GM23338 (cell line): Measurements from ENCODE around the gene WBP4. TPM values are rescaled to one million over a fixed set of nuclear protein-coding genes. Genes with fewer than 3 reads are reported as not detected.

Experiments used
- ATAC-seq: fragments of 200-7000 bp; cut with Tn5 transposase; 3 replicates; pipeline ENCODE4 v1.9.1; 2020
- DNase-seq: peaks from one replicate; pipeline ENCODE4 v3.0.0-alpha.2; 2015; ENCODE audit warnings: low spot score
- H2AFZ ChIP-seq: fragments of 200-600 bp; sonication (generic); 2 replicates; pipeline ENCODE4 v1.8.0; 2016; ENCODE audit warnings: antibody characterized with exemption, mild to moderate bottlenecking, moderate library complexity
- H3F3A ChIP-seq: fragments of 200-600 bp; sonication (generic); replicated peaks from 2 replicates; pipeline ENCODE4 v1.8.0; 2017; ENCODE audit warnings: antibody characterized with exemption, mixed run types, low read depth
- H3K27ac ChIP-seq: fragments of 200-600 bp; sonication (generic); 2 replicates; pipeline ENCODE4 v1.6.1; 2016; ENCODE audit warnings: low read depth
- H3K27me3 ChIP-seq: fragments of 200-600 bp; sonication (generic); 2 replicates; pipeline ENCODE4 v1.8.0; 2016; ENCODE audit warnings: mild to moderate bottlenecking, mixed run types, moderate library complexity; ENCODE audit not compliant: insufficient read depth
- H3K36me3 ChIP-seq: fragments of 200-600 bp; sonication (generic); 2 replicates; pipeline ENCODE4 v1.8.0; 2016; ENCODE audit warnings: mild to moderate bottlenecking; ENCODE audit not compliant: insufficient read depth
- H3K4me1 ChIP-seq: fragments of 200-600 bp; sonication (generic); 2 replicates; pipeline ENCODE4 v1.8.0; 2016; ENCODE audit warnings: mild to moderate bottlenecking, moderate library complexity; ENCODE audit not compliant: insufficient read depth
- H3K4me2 ChIP-seq: fragments of 200-600 bp; sonication (generic); 2 replicates; pipeline ENCODE4 v1.7.1; 2017; ENCODE audit warnings: mixed run types
- H3K4me3 ChIP-seq: fragments of 200-600 bp; sonication (generic); 2 replicates; pipeline ENCODE4 v1.6.1; 2016; ENCODE audit warnings: mixed run types
- H3K79me2 ChIP-seq: fragments of 200-600 bp; sonication (generic); replicated peaks from 2 replicates; pipeline ENCODE4 v1.8.0; 2017; ENCODE audit warnings: mild to moderate bottlenecking; ENCODE audit not compliant: insufficient read depth
- H3K9me2 ChIP-seq: fragments of 200-600 bp; sonication (generic); 2 replicates; pipeline ENCODE4 v1.8.0; 2017; ENCODE audit not compliant: insufficient read depth
- H4K20me1 ChIP-seq: fragments of 200-600 bp; sonication (generic); replicated peaks from 2 replicates; pipeline ENCODE4 v1.8.0; 2017; ENCODE audit warnings: mild to moderate bottlenecking; ENCODE audit not compliant: insufficient read depth
- H3K27ac Mint-ChIP-seq: 2 replicates; pipeline ENCODE4 v1.8.0; 2020; ENCODE audit warnings: inconsistent platforms, mild to moderate bottlenecking, moderate library complexity, mixed read lengths
- H3K27me3 Mint-ChIP-seq: 3 replicates; pipeline ENCODE4 v1.8.0; 2022; ENCODE audit warnings: low read depth, mild to moderate bottlenecking, moderate library complexity, mixed read lengths, inconsistent platforms; ENCODE audit not compliant: insufficient read depth, poor library complexity
- H3K36me3 Mint-ChIP-seq: 3 replicates; pipeline ENCODE4 v1.8.0; 2021; ENCODE audit warnings: low read depth, mild to moderate bottlenecking, inconsistent platforms, moderate library complexity, mixed read lengths
- H3K4me1 Mint-ChIP-seq: 3 replicates; pipeline ENCODE4 v1.8.0; 2020; ENCODE audit warnings: mild to moderate bottlenecking, inconsistent platforms, mixed read lengths
- H3K4me3 Mint-ChIP-seq: 3 replicates; pipeline ENCODE4 v1.8.0; 2021; ENCODE audit warnings: moderate library complexity, mild to moderate bottlenecking, inconsistent platforms, mixed read lengths
- H3K9me3 Mint-ChIP-seq: 3 replicates; pipeline ENCODE4 v1.8.0; 2020; ENCODE audit warnings: moderate library complexity, mild to moderate bottlenecking, inconsistent platforms, mixed read lengths
- CREB1 ChIP-seq: fragments of 250-450 bp; sonication (Bioruptor Pico); IDR thresholded peaks from 2 replicates; pipeline ENCODE4 v1.5.0; 2020; ENCODE audit warnings: low read depth, mild to moderate bottlenecking, moderate library complexity
- EZH2 ChIP-seq: fragments of 200-600 bp; sonication (generic); IDR thresholded peaks from one replicate; pipeline ENCODE4 v1.8.0; 2017; ENCODE audit warnings: antibody characterized with exemption, mild to moderate bottlenecking, low read depth; ENCODE audit not compliant: unreplicated experiment
- JUNB ChIP-seq: IDR thresholded peaks from one replicate; pipeline ENCODE4 v1.6.1; 2016; ENCODE audit warnings: antibody characterized with exemption; ENCODE audit not compliant: unreplicated experiment
- NANOG ChIP-seq: IDR thresholded peaks from 2 replicates; pipeline ENCODE4 v1.6.1; 2016; ENCODE audit warnings: antibody characterized with exemption, borderline replicate concordance
- POLR2AphosphoS5 ChIP-seq: IDR thresholded peaks from 2 replicates; pipeline ENCODE4 v1.6.1; 2016; ENCODE audit warnings: antibody characterized with exemption, low read depth
- STAT1 ChIP-seq: IDR thresholded peaks from one replicate; pipeline ENCODE4 v1.6.1; 2016; ENCODE audit warnings: antibody characterized with exemption; ENCODE audit not compliant: unreplicated experiment
- ZNF331 ChIP-seq: fragments of 250-450 bp; sonication (Bioruptor Pico); IDR thresholded peaks from 2 replicates; pipeline ENCODE4 v1.5.0; 2020; ENCODE audit warnings: low read depth, mild to moderate bottlenecking, moderate library complexity
- polyA plus RNA-seq: library from polyadenylated mRNA; unstranded; fragments of >200 nt; fragmentation: Nextera tagmentation; extraction: Ambion mirVana; gene quantifications from 2 replicates; pipeline ENCODE4 v1.2.1, GENCODE V29; 2016
- total RNA-seq: library from RNA; depleted of rRNA; stranded (reverse); fragments of >200 nt; shearing (Covaris generic); gene quantifications from 2 replicates; pipeline ENCODE4 v1.2.3, GENCODE V29; 2014
- TF ChIP-seq, protein P1 (sequence below): fragments of 250-450 bp; sonication (Bioruptor Pico); IDR thresholded peaks from 2 replicates; pipeline ENCODE4 v1.5.0; 2020; ENCODE audit warnings: mild to moderate bottlenecking, moderate library complexity
- TF ChIP-seq, protein P2 (sequence below), 2 experiments: fragments of 200-600 bp in 1 of 2; sonication (generic) in 1 of 2; conservative IDR thresholded peaks; 2 replicates each; pipeline versions ENCODE4 v1.5.1 to v1.6.1; 2016 to 2017; ENCODE audit warnings: antibody characterized with exemption in 2 of 2, low read depth in 2 of 2, mild to moderate bottlenecking in 2 of 2, moderate library complexity in 1 of 2

The WBP4 gene
- total and polyA plus RNA-seq, 2 experiments from 2014 or later: 7.6 to 33.8 TPM

DNA sequence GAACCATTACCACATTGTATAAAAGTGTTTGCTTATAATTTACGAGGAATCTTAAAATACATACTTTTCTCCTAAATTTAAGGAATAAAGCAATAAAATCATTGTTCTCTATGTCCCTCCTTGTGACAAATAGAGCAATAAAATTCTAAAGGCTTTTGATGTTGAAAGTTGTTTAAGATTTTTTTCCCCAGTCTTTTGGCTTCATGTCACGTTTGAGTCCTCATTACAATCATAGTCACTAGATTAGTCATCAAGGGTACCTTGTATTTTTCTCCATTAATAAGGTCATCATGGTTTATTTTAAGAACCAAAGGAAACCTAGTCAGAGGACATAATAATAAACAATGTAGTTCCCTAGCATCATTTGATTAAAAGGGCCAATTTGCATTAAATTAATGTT lies 3.2 kb downstream of the WBP4 start (continued):
- TF ChIP-seq, protein P1, sequence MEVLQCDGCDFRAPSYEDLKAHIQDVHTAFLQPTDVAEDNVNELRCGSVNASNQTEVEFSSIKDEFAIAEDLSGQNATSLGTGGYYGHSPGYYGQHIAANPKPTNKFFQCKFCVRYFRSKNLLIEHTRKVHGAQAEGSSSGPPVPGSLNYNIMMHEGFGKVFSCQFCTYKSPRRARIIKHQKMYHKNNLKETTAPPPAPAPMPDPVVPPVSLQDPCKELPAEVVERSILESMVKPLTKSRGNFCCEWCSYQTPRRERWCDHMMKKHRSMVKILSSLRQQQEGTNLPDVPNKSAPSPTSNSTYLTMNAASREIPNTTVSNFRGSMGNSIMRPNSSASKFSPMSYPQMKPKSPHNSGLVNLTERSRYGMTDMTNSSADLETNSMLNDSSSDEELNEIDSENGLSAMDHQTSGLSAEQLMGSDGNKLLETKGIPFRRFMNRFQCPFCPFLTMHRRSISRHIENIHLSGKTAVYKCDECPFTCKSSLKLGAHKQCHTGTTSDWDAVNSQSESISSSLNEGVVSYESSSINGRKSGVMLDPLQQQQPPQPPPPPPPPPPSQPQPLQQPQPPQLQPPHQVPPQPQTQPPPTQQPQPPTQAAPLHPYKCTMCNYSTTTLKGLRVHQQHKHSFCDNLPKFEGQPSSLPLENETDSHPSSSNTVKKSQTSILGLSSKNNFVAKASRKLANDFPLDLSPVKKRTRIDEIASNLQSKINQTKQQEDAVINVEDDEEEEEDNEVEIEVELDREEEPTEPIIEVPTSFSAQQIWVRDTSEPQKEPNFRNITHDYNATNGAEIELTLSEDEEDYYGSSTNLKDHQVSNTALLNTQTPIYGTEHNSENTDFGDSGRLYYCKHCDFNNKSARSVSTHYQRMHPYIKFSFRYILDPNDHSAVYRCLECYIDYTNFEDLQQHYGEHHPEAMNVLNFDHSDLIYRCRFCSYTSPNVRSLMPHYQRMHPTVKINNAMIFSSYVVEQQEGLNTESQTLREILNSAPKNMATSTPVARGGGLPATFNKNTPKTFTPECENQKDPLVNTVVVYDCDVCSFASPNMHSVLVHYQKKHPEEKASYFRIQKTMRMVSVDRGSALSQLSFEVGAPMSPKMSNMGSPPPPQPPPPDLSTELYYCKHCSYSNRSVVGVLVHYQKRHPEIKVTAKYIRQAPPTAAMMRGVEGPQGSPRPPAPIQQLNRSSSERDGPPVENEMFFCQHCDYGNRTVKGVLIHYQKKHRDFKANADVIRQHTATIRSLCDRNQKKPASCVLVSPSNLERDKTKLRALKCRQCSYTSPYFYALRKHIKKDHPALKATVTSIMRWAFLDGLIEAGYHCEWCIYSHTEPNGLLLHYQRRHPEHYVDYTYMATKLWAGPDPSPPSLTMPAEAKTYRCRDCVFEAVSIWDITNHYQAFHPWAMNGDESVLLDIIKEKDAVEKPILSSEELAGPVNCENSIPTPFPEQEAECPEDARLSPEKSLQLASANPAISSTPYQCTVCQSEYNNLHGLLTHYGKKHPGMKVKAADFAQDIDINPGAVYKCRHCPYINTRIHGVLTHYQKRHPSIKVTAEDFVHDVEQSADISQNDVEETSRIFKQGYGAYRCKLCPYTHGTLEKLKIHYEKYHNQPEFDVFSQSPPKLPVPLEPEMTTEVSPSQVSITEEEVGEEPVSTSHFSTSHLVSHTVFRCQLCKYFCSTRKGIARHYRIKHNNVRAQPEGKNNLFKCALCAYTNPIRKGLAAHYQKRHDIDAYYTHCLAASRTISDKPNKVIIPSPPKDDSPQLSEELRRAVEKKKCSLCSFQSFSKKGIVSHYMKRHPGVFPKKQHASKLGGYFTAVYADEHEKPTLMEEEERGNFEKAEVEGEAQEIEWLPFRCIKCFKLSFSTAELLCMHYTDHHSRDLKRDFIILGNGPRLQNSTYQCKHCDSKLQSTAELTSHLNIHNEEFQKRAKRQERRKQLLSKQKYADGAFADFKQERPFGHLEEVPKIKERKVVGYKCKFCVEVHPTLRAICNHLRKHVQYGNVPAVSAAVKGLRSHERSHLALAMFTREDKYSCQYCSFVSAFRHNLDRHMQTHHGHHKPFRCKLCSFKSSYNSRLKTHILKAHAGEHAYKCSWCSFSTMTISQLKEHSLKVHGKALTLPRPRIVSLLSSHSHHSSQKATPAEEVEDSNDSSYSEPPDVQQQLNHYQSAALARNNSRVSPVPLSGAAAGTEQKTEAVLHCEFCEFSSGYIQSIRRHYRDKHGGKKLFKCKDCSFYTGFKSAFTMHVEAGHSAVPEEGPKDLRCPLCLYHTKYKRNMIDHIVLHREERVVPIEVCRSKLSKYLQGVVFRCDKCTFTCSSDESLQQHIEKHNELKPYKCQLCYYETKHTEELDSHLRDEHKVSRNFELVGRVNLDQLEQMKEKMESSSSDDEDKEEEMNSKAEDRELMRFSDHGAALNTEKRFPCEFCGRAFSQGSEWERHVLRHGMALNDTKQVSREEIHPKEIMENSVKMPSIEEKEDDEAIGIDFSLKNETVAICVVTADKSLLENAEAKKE (CRISPR knock-in tag): no peak
- TF ChIP-seq NANOG (no peak), EZH2 (no peak), CREB1 (CRISPR knock-in tag) (no peak), JUNB (no peak), STAT1 (no peak), ZNF331 (CRISPR knock-in tag) (no peak), POLR2AphosphoS5 (no peak)
- TF ChIP-seq, protein P2, sequence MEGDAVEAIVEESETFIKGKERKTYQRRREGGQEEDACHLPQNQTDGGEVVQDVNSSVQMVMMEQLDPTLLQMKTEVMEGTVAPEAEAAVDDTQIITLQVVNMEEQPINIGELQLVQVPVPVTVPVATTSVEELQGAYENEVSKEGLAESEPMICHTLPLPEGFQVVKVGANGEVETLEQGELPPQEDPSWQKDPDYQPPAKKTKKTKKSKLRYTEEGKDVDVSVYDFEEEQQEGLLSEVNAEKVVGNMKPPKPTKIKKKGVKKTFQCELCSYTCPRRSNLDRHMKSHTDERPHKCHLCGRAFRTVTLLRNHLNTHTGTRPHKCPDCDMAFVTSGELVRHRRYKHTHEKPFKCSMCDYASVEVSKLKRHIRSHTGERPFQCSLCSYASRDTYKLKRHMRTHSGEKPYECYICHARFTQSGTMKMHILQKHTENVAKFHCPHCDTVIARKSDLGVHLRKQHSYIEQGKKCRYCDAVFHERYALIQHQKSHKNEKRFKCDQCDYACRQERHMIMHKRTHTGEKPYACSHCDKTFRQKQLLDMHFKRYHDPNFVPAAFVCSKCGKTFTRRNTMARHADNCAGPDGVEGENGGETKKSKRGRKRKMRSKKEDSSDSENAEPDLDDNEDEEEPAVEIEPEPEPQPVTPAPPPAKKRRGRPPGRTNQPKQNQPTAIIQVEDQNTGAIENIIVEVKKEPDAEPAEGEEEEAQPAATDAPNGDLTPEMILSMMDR (conservative IDR thresholded peaks at IDR 0.05; ENCODE audit: low read depth in 2 of 2): no peak

DNA sequence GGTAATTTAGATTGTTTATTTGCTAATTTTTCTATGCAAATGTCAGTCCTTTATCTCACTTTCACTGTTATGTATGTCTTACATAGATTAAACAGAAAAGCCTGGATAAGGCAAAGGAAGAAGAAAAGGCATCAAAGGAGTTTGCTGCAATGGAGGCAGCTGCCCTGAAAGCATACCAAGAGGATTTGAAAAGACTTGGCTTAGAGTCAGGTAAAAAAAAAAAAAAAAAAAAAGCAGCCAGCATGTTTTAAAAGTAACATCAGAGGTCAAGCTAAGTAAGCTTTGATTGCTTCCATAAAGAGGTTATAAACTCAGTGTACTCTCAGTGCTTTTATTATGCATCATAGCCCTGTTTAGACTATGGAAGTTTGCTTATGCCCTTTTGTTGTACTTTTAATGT lies 3.8 kb downstream of the WBP4 start:
- Histone ChIP-seq H3K79me2 (peaks cover 23% of the 10 kb centered on the region), H3F3A (no peaks in the 10 kb centered on the region), H2AFZ (no peak overlapping the region), H3K27ac (no peak overlapping the region), H3K36me3 (peaks cover 37% of the 10 kb centered on the region; the same call in 1 of the 2 replicates), H3K4me1 (peaks cover 8% of the 10 kb centered on the region), H3K27me3 (no peaks in the 10 kb centered on the region), H3K9me2 (no peaks in the 10 kb centered on the region), H3K4me2 (no peak overlapping the region), H3K4me3 (no peak overlapping the region), H4K20me1 (no peaks in the 10 kb centered on the region; the same call in 1 of the 2 replicates)
- Mint-ChIP-seq H3K9me3 (peaks cover 5% of the 10 kb centered on the region; the same call in 2 of the 3 replicates), H3K36me3 (peaks cover 43% of the 10 kb centered on the region), H3K27me3 (peaks cover 15% of the 10 kb centered on the region), H3K4me1 (peaks cover 7% of the 10 kb centered on the region), H3K4me3 (no peak overlapping the region), H3K27ac (no peak overlapping the region)
- DNase-seq: no peak
- no peak for ATAC-seq
- TF ChIP-seq STAT1: no peak
- TF ChIP-seq, protein P1 (CRISPR knock-in tag): no peak
